A549 (cell line): Measurements from ENCODE around the gene GZMM.

Source experiments
- CTCF ChIP-seq: fragments of >200 bp; sonication (Bioruptor Twin); formaldehyde crosslinking; IDR thresholded peaks from 3 replicates; pipeline ENCODE4 v1.5.1; 2016
- JUN ChIP-seq, 2 experiments: fragments of >200 bp; sonication (Bioruptor Twin); formaldehyde crosslinking; IDR thresholded peaks; 2 replicates in 1 of 2; 3 replicates in 1 of 2; pipeline ENCODE4 v1.6.1; 2016 to 2017
- NR3C1 ChIP-seq: fragments of >200 bp; sonication (Bioruptor Twin); formaldehyde crosslinking; IDR thresholded peaks from 3 replicates; pipeline ENCODE4 v1.6.1; 2017
- PHF8 ChIP-seq: fragments of 200-600 bp; sonication (generic); IDR thresholded peaks from 2 replicates; pipeline ENCODE4 v1.6.1; 2016; ENCODE audit warnings: low read depth, mild to moderate bottlenecking, antibody characterized with exemption, moderate library complexity, borderline replicate concordance
- POLR2A ChIP-seq: IDR thresholded peaks from 2 replicates; pipeline ENCODE4 v1.6.1; 2012; ENCODE audit warnings: mild to moderate bottlenecking, low read length
- RCOR1 ChIP-seq: fragments of 150-350 bp; IDR thresholded peaks from 2 replicates; pipeline ENCODE4 v1.6.1; 2014; ENCODE audit warnings: antibody characterized with exemption, low read length, low read depth
- REST ChIP-seq: fragments of 200-600 bp; sonication (generic); IDR thresholded peaks from 2 replicates; pipeline ENCODE4 v1.6.1; 2016; ENCODE audit warnings: antibody characterized with exemption, mild to moderate bottlenecking, moderate library complexity
- ZFP36 ChIP-seq: fragments of 450-650 bp; IDR thresholded peaks from 2 replicates; pipeline ENCODE4 v1.6.1; 2014; ENCODE audit warnings: borderline replicate concordance; ENCODE audit not compliant: partially characterized antibody

- TF ChIP-seq CTCF (peak; percentile 35), REST (no peak), NR3C1 (no peak), JUN (IDR thresholded peaks at IDR 0.05) (no peak), RCOR1 (no peak), PHF8 (no peak), POLR2A (no peak), ZFP36 (no peak)
Measured at GRCh38 chr19:532561-533363, 11.1 kb upstream of the GZMM start.
